AG10803 (cell line): ENCODE measurements around the gene BCKDHA.

ENCODE experiments used
- DNase-seq: peaks from one replicate; pipeline ENCODE4 v3.0.0; 2010; ENCODE audit warnings: low read depth
- H3K4me3 ChIP-seq: 2 replicates; pipeline ENCODE4 v1.5.1; 2011; ENCODE audit warnings: mild to moderate bottlenecking, low read length, control low read depth
- CTCF ChIP-seq: conservative IDR thresholded peaks from 2 replicates; pipeline ENCODE4 v1.5.1; 2011; ENCODE audit warnings: mild to moderate bottlenecking, low read length, control low read depth, inconsistent platforms

The BCKDHA gene

GRCh38 chr19:41359741-41360140, 37.9 kb upstream of the BCKDHA start:
- TF ChIP-seq CTCF: no peak
- no peak overlapping the region for H3K4me3 ChIP-seq
- DNase-seq: no peak

GRCh38 chr19:41362143-41362847, 35.3 kb upstream of the BCKDHA start:
- TF ChIP-seq CTCF: no peak
- no peak overlapping the region for H3K4me3 ChIP-seq
- peak; percentile 44 for DNase-seq

- DNase-seq: no peak
- TF ChIP-seq CTCF: no peak
- peak overlapping the region; percentile 93 for H3K4me3 ChIP-seq
These were observed 34.3 kb upstream of the BCKDHA start for GRCh38 chr19:41363371-41363752.

- H3K4me3 ChIP-seq: peak within 1 kb of the TSS; percentile 93
- DNase-seq: peak; percentile 97
- no peak for TF ChIP-seq CTCF
These were observed 33.7 kb upstream of the BCKDHA start, which contains the start of gene B9D2 for GRCh38 chr19:41363753-41364523. TSS of gene B9D2 (minus strand) at chr19:41364149. CDS start at chr19:41363519, 630 bp downstream.

- no peak for TF ChIP-seq CTCF
- peak overlapping the region; percentile 93 for H3K4me3 ChIP-seq
- DNase-seq: peak; percentile 31
These were observed 32.9 kb upstream of the BCKDHA start for GRCh38 chr19:41364524-41365391.

GRCh38 chr19:41366089-41366488, 31.5 kb upstream of the BCKDHA start:
- no peak for DNase-seq
- TF ChIP-seq CTCF: peak; percentile 14; the same call in 1 of the 2 replicates
- no peak overlapping the region for H3K4me3 ChIP-seq
